ENCODE measurements around the gene CYB561D2.

Gene CYB561D2

DNA sequence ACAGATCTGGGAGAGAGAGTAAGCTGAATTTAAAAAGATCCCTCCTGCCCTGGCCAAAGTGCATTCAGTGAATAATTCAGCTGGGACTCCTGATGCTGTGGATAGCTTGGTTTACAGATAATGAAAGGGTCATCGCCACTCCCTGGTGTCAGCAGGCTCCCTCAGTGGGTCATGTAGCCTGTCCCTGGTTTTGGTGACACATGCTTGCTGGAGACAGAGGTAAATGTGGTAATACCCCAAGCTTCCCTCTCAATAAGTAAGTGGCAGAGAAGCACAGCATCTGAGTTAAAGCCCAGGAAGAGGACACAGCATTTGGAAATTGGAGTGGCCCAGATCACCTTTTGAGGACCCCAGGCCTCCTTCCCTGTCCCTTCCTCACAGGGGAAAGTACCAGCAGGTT lies 6.8 kb downstream of the CYB561D2 start:
- in situ Hi-C loops (cut with MboI; ENCODE audit: low pct_unique_long_range_greater_than_20kb, low sequenced_read_pairs), result no loop called here

GRCh38 chr3:50358355-50358910 lies 7.8 kb downstream of the CYB561D2 start:
- in situ Hi-C loops (cut with MboI; ENCODE audit: low pct_unique_long_range_greater_than_20kb, low sequenced_read_pairs), result no loop called here
- no peak for DNase-seq

More for the DNA sequence above, 6.8 kb downstream of the CYB561D2 start:
- DNase-seq, result no peak

GRCh38 chr3:50358911-50359759 lies 8.5 kb downstream of the CYB561D2 start, which contains the start of gene TMEM115:
Gene TMEM115, minus strand, starts transcription at chr3:50359521. Its CDS starts 458 bp downstream, at chr3:50359063.
- in situ Hi-C loops (cut with MboI; ENCODE audit: low pct_unique_long_range_greater_than_20kb, low sequenced_read_pairs), result no loop called here
- DNase-seq, result peak; percentile 96

DNA sequence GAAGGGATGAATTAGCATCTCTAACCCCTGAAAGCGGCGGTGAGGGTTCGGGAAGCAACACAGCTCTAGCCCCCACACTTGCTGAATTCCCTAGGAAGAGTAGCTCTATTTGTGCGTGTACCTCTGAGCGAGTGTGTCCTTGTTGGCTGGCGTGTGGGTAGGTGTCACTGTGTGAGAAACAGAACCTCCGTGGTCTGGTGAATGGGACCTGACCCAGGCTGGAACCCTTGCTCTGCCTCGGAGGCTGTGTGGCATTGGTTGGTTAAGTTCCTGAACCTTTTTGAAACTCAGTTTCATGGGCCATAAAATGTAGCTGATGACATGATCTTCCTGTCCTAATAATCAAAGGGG lies 9.1 kb downstream of the CYB561D2 start:
- DNase-seq, result no peak
- in situ Hi-C loops (cut with MboI; ENCODE audit: low pct_unique_long_range_greater_than_20kb, low sequenced_read_pairs), result no loop called here

- no peak for DNase-seq
- in situ Hi-C loops (cut with MboI; ENCODE audit: low pct_unique_long_range_greater_than_20kb, low sequenced_read_pairs), result no loop called here
Measured at GRCh38 chr3:50364573-50365079, 14.0 kb downstream of the CYB561D2 start.

- DNase-seq, result peak; percentile 71
- in situ Hi-C loops (cut with MboI; ENCODE audit: low pct_unique_long_range_greater_than_20kb, low sequenced_read_pairs), result no loop called here
Measured at GRCh38 chr3:50365080-50365841, 14.6 kb downstream of the CYB561D2 start.

GRCh38 chr3:50365842-50366220 lies 15.2 kb downstream of the CYB561D2 start:
- no peak for DNase-seq
- in situ Hi-C loops (cut with MboI; ENCODE audit: low pct_unique_long_range_greater_than_20kb, low sequenced_read_pairs), result no loop called here

- in situ Hi-C loops (cut with MboI; ENCODE audit: low pct_unique_long_range_greater_than_20kb, low sequenced_read_pairs), result no loop called here
- no peak for DNase-seq
Measured at GRCh38 chr3:50369012-50369670, 18.5 kb downstream of the CYB561D2 start.

DNA sequence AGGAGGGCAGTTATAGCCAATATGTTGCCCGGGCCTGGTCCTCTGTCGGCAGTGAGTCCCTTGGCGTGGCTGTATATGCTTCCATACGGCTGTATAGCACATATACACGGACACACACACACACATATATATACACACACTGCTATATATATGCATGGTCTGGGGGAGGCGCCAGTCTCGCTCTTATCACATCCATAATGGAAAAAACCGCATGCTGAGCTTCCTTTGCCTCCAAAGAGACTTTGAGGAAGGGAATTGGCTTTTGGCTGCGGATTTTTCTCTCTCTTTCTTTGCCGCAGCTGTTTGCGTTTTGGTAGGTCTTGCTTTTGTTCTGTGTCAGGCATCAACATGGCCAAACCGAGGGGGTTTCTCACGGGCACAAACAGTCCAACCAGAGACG lies 19.9 kb downstream of the CYB561D2 start:
- DNase-seq, result peak; percentile 82
- in situ Hi-C loops (cut with MboI; ENCODE audit: low pct_unique_long_range_greater_than_20kb, low sequenced_read_pairs), result no loop called here

GRCh38 chr3:50371133-50371685 lies 20.5 kb downstream of the CYB561D2 start:
- DNase-seq, result no peak
- in situ Hi-C loops (cut with MboI; ENCODE audit: low pct_unique_long_range_greater_than_20kb, low sequenced_read_pairs), result no loop called here

DNA sequence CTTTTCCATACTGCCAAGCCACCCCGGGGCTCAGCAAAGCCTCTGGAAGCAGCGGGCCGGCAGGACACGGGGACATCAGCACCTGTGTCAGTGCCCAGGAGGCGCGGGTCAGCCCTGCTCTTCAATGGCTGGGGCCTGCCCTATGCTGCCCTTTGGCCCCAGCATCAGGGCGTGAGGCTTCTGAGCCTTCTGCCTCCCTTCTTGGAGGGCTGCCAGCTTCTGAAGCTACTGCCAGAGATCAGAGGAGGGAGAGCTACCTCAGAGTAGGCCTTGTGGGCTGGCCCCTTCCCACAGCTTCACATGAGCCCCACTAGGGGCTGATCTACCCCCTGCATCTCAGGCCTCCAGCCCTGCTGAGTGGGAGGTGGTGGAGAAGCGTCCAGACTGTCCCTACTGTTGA lies 21.7 kb downstream of the CYB561D2 start:
- no peak for DNase-seq
- in situ Hi-C loops (cut with MboI; ENCODE audit: low pct_unique_long_range_greater_than_20kb, low sequenced_read_pairs), result no loop called here

DNA sequence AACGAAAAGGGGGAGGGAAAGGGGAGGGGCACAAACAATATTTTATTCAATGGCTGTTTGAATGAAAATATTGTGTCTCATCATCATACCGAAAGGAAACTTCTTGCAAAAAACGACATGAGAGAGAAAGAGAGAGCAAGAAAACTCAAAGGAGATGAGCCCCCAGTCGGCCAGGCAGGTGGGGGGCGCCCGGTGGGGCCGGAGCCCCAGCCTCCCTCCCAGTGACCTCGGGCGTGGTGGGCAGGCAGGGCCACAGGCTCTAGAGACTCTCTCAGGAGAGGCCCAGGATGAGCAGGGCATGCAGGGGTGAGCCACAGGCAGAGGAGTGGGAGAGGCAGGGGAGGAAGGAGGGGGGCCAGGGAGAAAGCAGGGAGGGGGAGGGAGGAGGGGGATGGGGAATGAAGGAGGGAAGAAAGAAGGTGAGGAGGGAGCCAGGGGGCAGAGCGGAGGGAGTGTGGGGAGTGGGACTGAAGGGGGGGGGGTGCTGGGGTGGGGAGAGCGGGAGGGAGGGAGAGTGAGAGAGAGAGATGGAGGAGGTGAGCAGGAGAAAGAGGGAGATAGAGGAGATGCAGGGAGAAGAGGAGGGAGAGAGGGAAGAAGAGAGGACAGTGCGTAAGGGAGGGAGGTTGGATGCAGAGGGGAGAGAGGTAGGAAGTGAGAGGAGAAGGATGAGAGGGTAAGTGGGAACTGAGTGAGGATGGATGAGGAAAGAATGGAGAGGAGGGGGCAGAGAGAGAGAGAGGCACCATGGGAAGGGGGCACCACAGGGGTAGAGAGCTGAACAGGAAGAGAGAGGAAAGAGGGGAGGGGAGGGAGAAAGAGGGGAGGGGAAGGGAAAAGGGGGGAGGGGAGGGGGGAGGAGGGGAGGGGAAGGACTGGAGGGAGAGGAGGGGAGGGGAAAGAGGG lies 22.7 kb downstream of the CYB561D2 start:
- in situ Hi-C loops (cut with MboI; ENCODE audit: low pct_unique_long_range_greater_than_20kb, low sequenced_read_pairs), result no loop called here
- DNase-seq, result no peak

DNA sequence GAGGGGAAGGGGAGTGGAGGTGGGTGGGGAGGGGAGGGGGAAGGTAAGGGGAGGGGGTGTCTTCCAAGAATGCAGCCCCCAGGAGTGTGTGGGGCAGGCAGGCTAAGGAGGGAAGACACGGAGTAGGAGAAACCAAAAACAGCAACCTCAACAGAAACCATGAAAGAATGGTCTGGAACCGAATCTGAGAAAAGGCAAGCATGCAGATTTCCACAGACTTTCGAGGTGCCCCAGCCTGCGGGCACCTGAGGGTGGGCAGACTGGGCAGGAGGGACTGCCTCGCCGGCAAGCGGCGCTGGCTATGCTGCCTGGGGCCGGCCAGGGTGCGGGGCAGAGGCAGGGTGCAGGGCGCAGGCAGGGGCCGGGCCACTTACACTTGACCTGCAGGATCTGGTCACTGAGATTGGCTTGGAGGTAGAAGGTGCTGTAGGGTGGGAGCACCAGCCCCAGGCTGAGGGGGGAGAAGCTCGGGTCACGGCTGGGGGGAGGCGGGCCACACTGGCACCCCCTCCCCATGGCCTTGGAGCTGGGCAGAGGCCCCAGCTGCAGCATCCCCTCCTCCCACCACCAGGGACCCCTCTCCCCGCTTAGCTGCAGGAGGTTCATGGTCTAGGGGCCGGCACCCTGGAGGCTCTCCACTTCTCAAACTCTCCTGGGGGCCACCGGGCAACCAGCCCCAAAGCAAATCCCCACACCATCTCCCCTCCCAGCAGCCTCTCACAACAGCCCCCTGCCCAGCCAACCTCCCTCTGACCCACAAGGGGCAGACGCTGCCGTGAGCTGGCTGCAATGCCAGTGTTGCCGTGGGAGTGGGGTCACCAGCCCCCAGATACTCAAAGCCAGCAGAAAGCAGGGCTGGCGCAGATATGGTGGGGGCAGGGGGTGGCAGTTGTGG lies 23.9 kb downstream of the CYB561D2 start:
- no peak for DNase-seq
- in situ Hi-C loops (cut with MboI; ENCODE audit: low pct_unique_long_range_greater_than_20kb, low sequenced_read_pairs), result no loop called here

DNA sequence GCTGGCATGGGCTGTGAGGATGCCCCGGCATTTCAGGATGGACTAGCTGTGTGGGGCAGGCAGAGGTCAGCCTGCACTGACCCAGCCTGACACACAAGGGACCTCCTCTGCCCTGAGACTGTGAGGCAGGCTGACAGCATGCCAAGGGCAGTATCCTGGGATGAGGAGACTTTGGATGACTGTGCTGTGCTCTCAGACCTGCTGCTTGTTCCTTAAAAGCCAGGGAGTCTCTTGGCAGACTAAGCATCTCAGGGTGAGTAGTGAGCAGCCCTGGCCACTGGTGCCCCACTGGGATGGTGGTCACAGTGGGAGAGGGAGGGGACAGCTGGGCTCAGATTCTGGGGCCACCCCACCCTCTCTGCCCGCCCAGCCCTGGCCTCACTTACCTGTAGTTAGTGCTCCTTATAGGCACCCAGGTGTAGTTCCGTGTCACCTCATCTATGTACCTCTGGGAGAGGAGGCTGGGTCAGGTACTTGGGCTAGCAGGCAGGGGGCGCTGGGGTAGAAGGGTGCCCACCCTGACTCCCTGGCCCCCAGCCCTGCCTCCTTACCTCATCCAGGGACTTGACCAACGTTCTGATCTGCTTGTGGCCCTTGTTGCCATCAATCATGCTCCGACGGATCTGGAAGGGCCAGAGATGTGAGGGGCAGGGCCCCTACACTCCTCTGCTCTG lies 24.7 kb downstream of the CYB561D2 start:
- in situ Hi-C loops (cut with MboI; ENCODE audit: low pct_unique_long_range_greater_than_20kb, low sequenced_read_pairs), result no loop called here
- no peak for DNase-seq

DNA sequence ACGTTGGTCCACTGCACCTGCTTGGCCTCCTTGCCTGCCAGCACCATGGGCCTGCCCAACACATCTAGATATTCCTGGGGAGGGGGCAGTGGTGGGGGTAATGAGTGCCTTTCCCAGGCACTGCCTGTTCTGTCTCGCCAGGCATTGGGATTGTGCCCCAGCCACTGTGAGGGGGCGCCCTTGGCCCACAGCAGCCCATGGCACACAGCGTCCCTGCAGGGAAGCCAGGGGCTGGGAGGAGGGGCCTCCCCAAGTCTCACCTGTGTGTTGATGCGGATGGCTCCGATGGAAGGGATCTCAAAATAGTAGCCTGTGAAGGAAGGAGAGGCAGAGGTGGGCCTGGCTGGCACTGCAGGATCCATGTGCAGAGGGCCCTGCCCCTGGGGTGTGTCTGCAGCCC lies 27.4 kb downstream of the CYB561D2 start:
- in situ Hi-C loops (cut with MboI; ENCODE audit: low pct_unique_long_range_greater_than_20kb, low sequenced_read_pairs), result no loop called here
- DNase-seq, result no peak

- DNase-seq, result no peak
- in situ Hi-C loops (cut with MboI; ENCODE audit: low pct_unique_long_range_greater_than_20kb, low sequenced_read_pairs), result no loop called here
Measured at GRCh38 chr3:50378757-50379156, 28.1 kb downstream of the CYB561D2 start.

Measured in KBM-7 (cell line).